CD4-positive, alpha-beta T cell (primary cell): ENCODE measurements around the gene TMPRSS7. TPM values are rescaled to one million over a fixed set of nuclear protein-coding genes. Genes with fewer than 3 reads are reported as not detected.

Source experiments
- ATAC-seq: fragments of 200-7000 bp; cut with Tn5 transposase; one replicate; pipeline ENCODE4 v1.10.0; 2022; ENCODE audit warnings: mild to moderate bottlenecking; ENCODE audit not compliant: poor library complexity
- CTCF ChIA-PET: fragments of 350-600 bp; sonication (Branson Sonifier 250); formaldehyde crosslinking; loops from one replicate; lab custom pipeline; 2021; ENCODE audit warnings: antibody characterized with exemption, inconsistent platforms; lab: Charles Lee
- POLR2A ChIA-PET: fragments of 350-600 bp; sonication (Branson Sonifier 250); formaldehyde crosslinking; loops from one replicate; lab custom pipeline; 2021; ENCODE audit warnings: antibody characterized with exemption, inconsistent platforms; lab: Charles Lee
- DNase-seq, 14 experiments: peaks; one replicate each; pipeline ENCODE4 v3.0.0-alpha.2; 2013 to 2020; ENCODE audit warnings: mixed read lengths in 2 of 14
- H3K27ac ChIP-seq, 2 donors: one replicate each; pipeline versions ENCODE4 v1.5.1 to v1.7.0; 2013; ENCODE audit warnings: low read length in 2 of 2, low read depth in 1 of 2, mild to moderate bottlenecking in 1 of 2
- H3K27me3 ChIP-seq, 2 experiments: 1 replicate in 1 of 2; 2 replicates in 1 of 2; pipeline versions ENCODE4 v1.6.1 to v1.7.0; 2013; ENCODE audit warnings: low read length in 2 of 2, control low read depth in 1 of 2, mild to moderate bottlenecking in 1 of 2, moderate library complexity in 1 of 2; ENCODE audit not compliant: insufficient read depth in 2 of 2, control insufficient read depth in 1 of 2
- H3K36me3 ChIP-seq: one replicate; pipeline ENCODE4 v1.6.1; 2013; ENCODE audit warnings: low read length, control low read depth; ENCODE audit not compliant: insufficient read depth
- H3K4me1 ChIP-seq: one replicate; pipeline ENCODE4 v1.6.1; 2013; ENCODE audit warnings: low read length, control low read depth; ENCODE audit not compliant: insufficient read depth
- H3K4me3 ChIP-seq: one replicate; pipeline ENCODE4 v1.5.1; 2013; ENCODE audit warnings: mild to moderate bottlenecking, low read length, moderate library complexity
- H3K9me3 ChIP-seq, 2 experiments: 1 replicate in 1 of 2; 2 replicates in 1 of 2; pipeline versions ENCODE4 v1.6.1 to v1.7.0; 2013; ENCODE audit warnings: low read length in 2 of 2, mild to moderate bottlenecking in 2 of 2, control low read depth in 1 of 2, moderate library complexity in 1 of 2; ENCODE audit not compliant: control insufficient read depth in 1 of 2, insufficient read depth in 1 of 2
- H3K27ac Mint-ChIP-seq: one replicate; pipeline ENCODE4 v1.8.0; 2020; ENCODE audit warnings: mixed read lengths
- H3K27me3 Mint-ChIP-seq: one replicate; pipeline ENCODE4 v1.8.0; 2021; ENCODE audit warnings: mixed read lengths
- H3K36me3 Mint-ChIP-seq: one replicate; pipeline ENCODE4 v1.8.0; 2021; ENCODE audit warnings: low read depth, mixed read lengths
- H3K4me1 Mint-ChIP-seq: one replicate; pipeline ENCODE4 v1.8.0; 2021; ENCODE audit warnings: low read depth, mixed read lengths
- H3K4me3 Mint-ChIP-seq: one replicate; pipeline ENCODE4 v1.8.0; 2020; ENCODE audit warnings: mild to moderate bottlenecking, mixed read lengths
- H3K9me3 Mint-ChIP-seq: one replicate; pipeline ENCODE4 v1.8.0; 2020; ENCODE audit warnings: mixed read lengths
- CTCF ChIP-seq: fragments of 200-600 bp; IDR thresholded peaks from one replicate; pipeline ENCODE4 v1.8.0; 2022; ENCODE audit warnings: antibody characterized with exemption, mild to moderate bottlenecking
- intact Hi-C, 2 experiments: fragments of 100-400 bp; cut with DNase I in 1 of 2; cut with micrococcal nuclease in 1 of 2; formaldehyde crosslinking; loops; one replicate each; pipeline versions ENCODE4 v1.15.1 to v1.9.0; 2023 to 2025; cut with DNase I, micrococcal nuclease
- total RNA-seq, 174 experiments: library from RNA in 2 of 174; stranded (reverse) in 2 of 174; gene quantifications; one replicate each; pipeline ENCODE4 v1.2.3 and lab custom pipeline; 2021 to 2026

The TMPRSS7 gene
- total RNA-seq, 2 experiments from 2014 or later, result 0.14 TPM; not detected in 1

GRCh38 chr3:112011376-112011940 is 23.1 kb upstream of the TMPRSS7 start:
- H3K4me1 ChIP-seq, result peaks cover 8% of the 10 kb centered on the region
- no peaks in the 10 kb centered on the region for H3K9me3 ChIP-seq
- ATAC-seq (no peak), DNase-seq (no peak)
- no peaks in the 10 kb centered on the region for H3K36me3 ChIP-seq
- intact Hi-C loops, result loop anchor here in 1 of 2 experiments (5.0 kb wide), 1 partner anchor 34 kb away; the partner anchor contains the start of gene ABHD10
- H3K4me3 Mint-ChIP-seq, result no peak overlapping the region
- H3K4me1 Mint-ChIP-seq, result peaks cover 10% of the 10 kb centered on the region
- H3K4me3 ChIP-seq, result no peak overlapping the region
- no peaks in the 10 kb centered on the region for H3K36me3 Mint-ChIP-seq
- no peak for TF ChIP-seq CTCF
- POLR2A ChIA-PET, result interaction anchor here (0.6 kb wide), 1 partner anchor 9 kb away, joined by 3 read pairs; no protein-coding TSS in a partner anchor
- no peaks in the 10 kb centered on the region for H3K27me3 Mint-ChIP-seq
- no peak overlapping the region for H3K27ac Mint-ChIP-seq
- CTCF ChIA-PET, result no interaction called here
- no peak overlapping the region for H3K27ac ChIP-seq
- H3K27me3 ChIP-seq, result no peaks in the 10 kb centered on the region
- H3K9me3 Mint-ChIP-seq, result no peaks in the 10 kb centered on the region

DNA sequence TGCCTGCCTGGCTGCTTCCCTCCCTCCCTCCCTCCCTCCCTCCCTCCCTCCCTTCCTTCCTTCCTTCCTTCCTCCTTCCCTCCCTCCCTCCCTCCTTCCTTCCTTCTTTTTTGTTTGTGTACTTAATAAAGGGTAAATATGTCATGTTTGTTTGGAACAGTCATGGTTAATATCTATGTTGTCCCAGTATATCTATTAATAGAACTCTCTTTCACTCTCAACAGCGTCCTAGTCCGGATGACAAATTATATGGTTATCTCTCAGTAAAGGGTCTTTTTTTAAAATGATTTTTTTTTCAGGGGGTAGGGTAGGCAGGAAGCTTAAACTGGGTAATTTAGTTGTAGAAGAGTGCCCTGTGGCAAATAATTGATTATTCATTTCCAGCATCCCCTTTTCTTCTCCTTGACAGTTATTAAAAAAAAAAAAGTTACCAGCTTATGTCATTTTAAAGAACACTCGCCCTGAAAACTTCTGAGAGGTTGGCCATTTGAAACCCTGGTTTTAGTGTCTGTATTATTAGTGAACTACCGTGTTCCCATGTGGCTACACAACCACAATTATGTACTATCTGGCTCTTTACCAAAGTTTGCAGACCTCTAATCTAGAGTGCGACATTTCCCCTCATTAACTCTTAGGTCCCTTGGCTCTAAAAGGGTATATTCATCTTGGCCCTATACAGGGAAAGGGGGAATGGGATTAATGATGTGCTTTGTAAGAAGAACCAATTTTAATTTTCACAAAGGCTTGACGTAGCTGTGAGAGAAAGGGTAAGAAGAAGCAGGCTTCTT is 22.1 kb upstream of the TMPRSS7 start:
- DNase-seq, result no peak
- H3K27me3 ChIP-seq, result no peaks in the 10 kb centered on the region

More for the DNA sequence above, 22.1 kb upstream of the TMPRSS7 start:
- no peaks in the 10 kb centered on the region for H3K36me3 ChIP-seq
- ATAC-seq, result no peak
- Mint-ChIP-seq H3K9me3 (no peaks in the 10 kb centered on the region), H3K27ac (no peak overlapping the region), H3K4me1 (peaks cover 10% of the 10 kb centered on the region), H3K27me3 (no peaks in the 10 kb centered on the region), H3K4me3 (no peak overlapping the region), H3K36me3 (no peaks in the 10 kb centered on the region)
- H3K9me3 ChIP-seq, result no peaks in the 10 kb centered on the region
- H3K4me1 ChIP-seq, result peaks cover 8% of the 10 kb centered on the region
- no peak overlapping the region for H3K4me3 ChIP-seq
- ChIA-PET CTCF (interaction anchor here (1.3 to 2.3 kb wide), 8 partner anchors 8 to 342 kb away, joined by 3 to 23 read pairs (median 6); no protein-coding TSS in a partner anchor), POLR2A (interaction anchor here (0.6 to 1.5 kb wide), 3 partner anchors 10 to 14 kb away, joined by 3 to 4 read pairs (median 4); partner anchors contain the start of gene TAGLN3)
- H3K27ac ChIP-seq, result no peak overlapping the region
- intact Hi-C loops, result loop anchor here (2.0 to 5.0 kb wide), 3 partner anchors 16 to 35 kb away; partner anchors contain the start of gene ABHD10 (in 1 of the 2)
- no peak for TF ChIP-seq CTCF
